Omental fat pad (tissue), 4 donors: Measurements from ENCODE around the gene ETNK2. TPM values are rescaled to one million over a fixed set of nuclear protein-coding genes. Genes with fewer than 3 reads are reported as not detected.

ENCODE experiments used
- ATAC-seq: fragments of 150-250 bp; one replicate; pipeline ENCODE4 v1.9.1; 2016; ENCODE audit warnings: mild to moderate bottlenecking, moderate library complexity; ENCODE audit not compliant: low FRiP score
- DNase-seq: peaks from one replicate; pipeline ENCODE4 v3.0.0-alpha.2; 2019; ENCODE audit warnings: low spot score
- total RNA-seq, 4 donors: library from RNA; depleted of rRNA; stranded (reverse); fragments of >200 nt; gene quantifications; one replicate each; pipeline ENCODE4 v1.1.0, GENCODE V29; 2016
- TF ChIP-seq, protein P1 (sequence below), 3 donors: fragments of 450-650 bp; IDR thresholded peaks; one replicate each; pipeline ENCODE4 v1.5.1; 2016 to 2017; ENCODE audit warnings: antibody characterized with exemption in 3 of 3, mild to moderate bottlenecking in 3 of 3, moderate library complexity in 2 of 3

ETNK2 gene
- total RNA-seq, 4 donors from 2014 or later, result 11.8 to 16.9 (median 13.3) TPM

DNA sequence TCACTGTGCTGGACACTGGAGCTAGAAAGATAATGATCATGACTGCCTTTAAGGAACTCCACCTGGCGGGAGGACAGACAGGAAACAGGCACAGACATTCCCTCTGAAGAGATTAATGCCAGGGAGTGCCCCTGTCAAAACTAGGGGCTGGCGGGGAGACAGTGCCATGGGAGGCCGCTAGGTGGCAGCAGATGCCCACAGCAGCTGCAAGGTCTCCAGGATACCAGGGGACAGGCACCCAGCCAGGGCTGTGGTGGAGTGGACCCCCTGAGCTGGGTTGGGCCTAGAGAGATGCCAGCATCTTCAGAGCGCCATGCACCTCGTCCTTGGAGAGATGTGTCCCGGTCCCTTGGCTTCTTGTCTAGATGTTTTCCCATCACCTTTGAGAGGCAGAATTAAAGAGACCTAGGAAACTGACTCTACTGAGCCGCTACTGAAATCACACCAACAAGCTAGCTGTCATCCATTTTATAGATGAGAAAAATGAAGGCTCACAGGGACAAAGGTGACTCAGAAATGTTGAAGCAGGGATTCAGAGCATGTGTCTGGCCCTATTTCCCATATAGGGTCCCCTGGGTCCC is 10.7 kb upstream of the ETNK2 start:
- TF ChIP-seq, protein P1, sequence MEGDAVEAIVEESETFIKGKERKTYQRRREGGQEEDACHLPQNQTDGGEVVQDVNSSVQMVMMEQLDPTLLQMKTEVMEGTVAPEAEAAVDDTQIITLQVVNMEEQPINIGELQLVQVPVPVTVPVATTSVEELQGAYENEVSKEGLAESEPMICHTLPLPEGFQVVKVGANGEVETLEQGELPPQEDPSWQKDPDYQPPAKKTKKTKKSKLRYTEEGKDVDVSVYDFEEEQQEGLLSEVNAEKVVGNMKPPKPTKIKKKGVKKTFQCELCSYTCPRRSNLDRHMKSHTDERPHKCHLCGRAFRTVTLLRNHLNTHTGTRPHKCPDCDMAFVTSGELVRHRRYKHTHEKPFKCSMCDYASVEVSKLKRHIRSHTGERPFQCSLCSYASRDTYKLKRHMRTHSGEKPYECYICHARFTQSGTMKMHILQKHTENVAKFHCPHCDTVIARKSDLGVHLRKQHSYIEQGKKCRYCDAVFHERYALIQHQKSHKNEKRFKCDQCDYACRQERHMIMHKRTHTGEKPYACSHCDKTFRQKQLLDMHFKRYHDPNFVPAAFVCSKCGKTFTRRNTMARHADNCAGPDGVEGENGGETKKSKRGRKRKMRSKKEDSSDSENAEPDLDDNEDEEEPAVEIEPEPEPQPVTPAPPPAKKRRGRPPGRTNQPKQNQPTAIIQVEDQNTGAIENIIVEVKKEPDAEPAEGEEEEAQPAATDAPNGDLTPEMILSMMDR (IDR thresholded peaks at IDR 0.05), result peak in 2 of 3 donors; percentile 17 to 97
- DNase-seq (peak; percentile 71), ATAC-seq (peak; percentile 77)

DNA sequence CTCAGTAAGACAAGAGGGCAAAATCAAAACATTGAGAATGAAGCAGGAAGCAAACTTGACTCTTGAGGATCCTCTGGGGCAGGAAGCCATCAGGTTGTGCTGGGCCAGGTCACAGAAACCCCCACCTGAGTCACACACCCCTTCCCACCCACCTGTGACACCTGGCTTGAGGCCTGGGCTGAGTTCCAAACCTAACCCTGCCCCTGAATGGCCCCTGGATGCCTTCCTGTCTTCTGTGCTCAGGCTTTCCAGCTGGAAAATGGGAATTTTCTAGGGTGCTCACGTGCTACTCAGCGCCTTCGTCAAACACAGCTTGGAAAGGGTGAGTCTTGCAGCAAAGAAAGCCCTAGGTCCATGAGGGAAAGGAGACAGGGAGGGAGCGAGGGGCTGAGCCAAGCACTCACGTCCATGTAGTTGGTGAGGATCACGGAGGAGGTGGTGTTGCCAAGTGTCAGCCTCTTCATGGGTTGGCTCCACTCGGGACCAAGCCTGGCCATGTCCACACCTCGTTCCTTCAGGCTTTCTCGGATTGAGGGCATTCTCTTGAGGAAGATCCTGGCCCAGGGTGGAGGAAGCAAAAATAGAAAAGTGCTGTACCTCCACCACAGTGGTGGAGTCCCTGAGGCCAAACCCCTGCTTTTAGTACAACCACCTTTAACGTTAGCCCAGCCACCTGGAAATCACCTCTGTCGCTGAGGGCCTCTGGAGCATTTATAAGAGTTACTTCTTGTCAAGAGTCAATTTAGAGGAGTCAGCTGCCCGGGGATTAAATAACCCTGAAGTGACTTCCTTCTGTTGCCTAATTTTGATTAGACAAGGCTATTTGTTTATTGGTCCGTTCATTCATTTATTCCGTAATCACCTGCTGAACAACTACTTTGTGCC is 10.0 kb upstream of the ETNK2 start:
- DNase-seq (no peak), ATAC-seq (no peak)
- TF ChIP-seq, protein P1 (IDR thresholded peaks at IDR 0.05), result no peak

DNA sequence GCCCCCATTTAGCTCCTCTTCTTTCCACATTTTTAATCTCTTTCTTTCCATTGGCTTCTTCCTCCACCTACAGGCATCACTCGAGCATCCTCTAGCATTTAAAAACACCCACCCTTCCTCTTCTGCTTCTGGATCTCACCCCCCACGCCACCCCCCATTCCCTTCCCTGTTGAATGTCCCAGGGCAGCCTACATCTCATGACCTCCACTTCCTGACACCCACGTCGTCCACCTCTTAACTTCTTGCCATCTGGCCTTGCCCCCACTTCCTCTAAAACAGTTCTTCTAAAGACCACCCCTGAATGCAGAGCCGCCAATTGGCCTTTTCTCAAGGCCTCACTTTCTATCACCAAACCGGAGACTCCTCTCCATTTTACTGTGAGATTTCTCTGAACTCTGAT is 6.1 kb upstream of the ETNK2 start:
- DNase-seq (no peak), ATAC-seq (no peak)
- TF ChIP-seq, protein P1 (IDR thresholded peaks at IDR 0.05), result no peak

DNA sequence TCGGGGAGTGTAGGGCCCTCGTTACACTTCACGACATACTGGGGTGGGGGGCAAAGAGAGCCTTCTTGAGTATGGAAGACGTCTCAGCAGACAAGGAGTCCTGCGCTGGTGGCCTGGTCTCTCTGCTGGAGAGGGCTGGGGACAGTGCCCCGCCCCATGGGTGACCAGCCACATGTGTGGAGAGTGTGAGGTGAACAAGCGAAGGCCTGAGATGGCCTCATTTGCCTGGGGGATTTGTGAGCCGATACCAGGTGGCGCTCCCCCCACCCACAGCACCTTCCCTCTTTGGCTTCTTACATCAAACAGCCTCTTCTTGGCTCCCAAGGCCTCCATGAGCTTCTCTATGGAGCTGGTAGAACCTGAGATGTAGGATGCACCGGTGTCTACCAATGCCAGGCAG is 4.0 kb upstream of the ETNK2 start:
- no peak for DNase-seq
- TF ChIP-seq, protein P1 (IDR thresholded peaks at IDR 0.05), result no peak
- ATAC-seq, result no peak

DNA sequence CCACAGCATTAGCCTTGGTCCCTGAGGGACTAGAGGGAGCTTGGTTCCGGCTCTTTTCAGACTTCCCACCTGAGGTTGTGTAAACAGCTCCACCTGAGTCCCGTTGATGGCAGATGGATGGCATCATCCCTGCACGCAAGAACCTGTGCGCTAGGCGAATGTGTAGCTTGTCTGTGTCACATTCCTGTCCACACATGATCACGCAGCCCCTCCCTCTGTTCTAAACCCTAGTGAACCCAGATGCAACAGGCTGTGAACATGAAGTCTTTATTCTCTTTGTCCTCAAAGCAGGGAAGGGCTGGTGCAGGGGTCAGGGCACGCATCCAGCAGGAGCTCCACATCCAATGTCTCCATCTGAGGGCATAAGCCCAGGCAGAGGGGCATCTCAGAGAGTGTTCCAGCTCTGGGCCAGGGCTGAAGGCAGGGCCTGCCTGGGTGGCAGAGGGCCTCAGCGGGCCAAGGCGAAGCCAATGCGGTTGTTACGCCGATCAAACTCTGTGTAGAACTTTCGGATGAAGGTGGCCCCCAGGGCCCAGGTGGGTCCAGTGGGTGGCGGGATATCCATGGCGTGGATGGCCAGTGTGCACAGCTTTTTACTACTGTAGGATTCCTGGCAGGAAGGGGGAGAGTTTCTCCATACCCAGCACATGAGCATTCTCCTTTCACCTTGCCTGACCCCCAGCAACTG is 2.9 kb upstream of the ETNK2 start:
- DNase-seq (no peak), ATAC-seq (no peak)
- TF ChIP-seq, protein P1 (IDR thresholded peaks at IDR 0.05), result no peak

DNA sequence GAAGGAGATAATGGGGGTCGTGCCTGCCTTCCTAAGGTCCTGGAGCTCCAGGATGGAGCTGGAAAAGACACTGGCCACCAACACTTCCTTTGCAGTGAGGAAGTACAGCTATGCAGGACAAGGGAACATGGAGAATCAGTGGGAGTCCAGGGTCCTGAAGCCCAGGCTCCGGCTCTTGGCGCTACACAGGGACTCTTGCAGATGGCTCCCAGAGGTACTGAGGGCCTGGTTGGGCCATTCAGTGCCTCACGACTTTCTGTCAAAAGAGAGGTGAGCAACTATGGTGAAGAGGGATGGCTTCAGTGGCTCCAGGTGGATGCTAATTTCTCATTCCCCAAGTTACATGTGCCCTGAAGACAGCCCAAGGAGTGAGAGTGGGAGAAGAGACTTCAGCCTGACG is 1.8 kb upstream of the ETNK2 start:
- no peak for DNase-seq
- ATAC-seq, result no peak
- TF ChIP-seq, protein P1 (IDR thresholded peaks at IDR 0.05), result no peak
